HK-2 (cell line): Measurements from ENCODE around the gene ESPNL.

ENCODE experiments used
- DNase-seq: peaks from one replicate; pipeline ENCODE4 v3.0.0-alpha.2; 2018; ENCODE audit not compliant: unreplicated experiment

ESPNL gene

GRCh38 chr2:238097988-238098871 lies 1.9 kb upstream of the ESPNL start:
- peak; percentile 96 for DNase-seq

- DNase-seq: peak; percentile 74
Observed at GRCh38 chr2:238098901-238099713, 1.0 kb upstream of the ESPNL start.

- DNase-seq: no peak
Observed at GRCh38 chr2:238099714-238100048, 459 bp upstream of the ESPNL start.

- no peak for DNase-seq
Observed at GRCh38 chr2:238100821-238101771, 956 bp downstream of the ESPNL start.

GRCh38 chr2:238101891-238102841 lies 2.0 kb downstream of the ESPNL start:
- no peak for DNase-seq

GRCh38 chr2:238102865-238103264 lies 2.7 kb downstream of the ESPNL start:
- no peak for DNase-seq

GRCh38 chr2:238103465-238104225 lies 3.5 kb downstream of the ESPNL start:
- DNase-seq: no peak

GRCh38 chr2:238104226-238104690 lies 4.1 kb downstream of the ESPNL start:
- no peak for DNase-seq

- DNase-seq: no peak
Observed at GRCh38 chr2:238104691-238105371, 4.7 kb downstream of the ESPNL start.

GRCh38 chr2:238105506-238106338 lies 5.6 kb downstream of the ESPNL start:
- no peak for DNase-seq

- DNase-seq: no peak
Observed at GRCh38 chr2:238106339-238106697, 6.2 kb downstream of the ESPNL start.

- DNase-seq: no peak
Observed at GRCh38 chr2:238106698-238107524, 6.8 kb downstream of the ESPNL start.

GRCh38 chr2:238107525-238108422 lies 7.6 kb downstream of the ESPNL start:
- no peak for DNase-seq

GRCh38 chr2:238108423-238109183 lies 8.5 kb downstream of the ESPNL start:
- DNase-seq: no peak

GRCh38 chr2:238113611-238114010 lies 13.5 kb downstream of the ESPNL start:
- no peak for DNase-seq
